ENCODE data around the gene SLC35F1.

The SLC35F1 gene

GRCh38 chr6:118305081-118305480 is 398.0 kb downstream of the SLC35F1 start:
- no peak for DNase-seq (ENCODE audit: low read depth in 2 of 3, low spot score in 1 of 3)

GRCh38 chr6:118306392-118307238 is 399.6 kb downstream of the SLC35F1 start:
- no peak for DNase-seq (ENCODE audit: low read depth in 2 of 3, low spot score in 1 of 3)

GRCh38 chr6:118307581-118307980 is 400.5 kb downstream of the SLC35F1 start:
- no peak for DNase-seq (ENCODE audit: low read depth in 2 of 3, low spot score in 1 of 3)

DNA sequence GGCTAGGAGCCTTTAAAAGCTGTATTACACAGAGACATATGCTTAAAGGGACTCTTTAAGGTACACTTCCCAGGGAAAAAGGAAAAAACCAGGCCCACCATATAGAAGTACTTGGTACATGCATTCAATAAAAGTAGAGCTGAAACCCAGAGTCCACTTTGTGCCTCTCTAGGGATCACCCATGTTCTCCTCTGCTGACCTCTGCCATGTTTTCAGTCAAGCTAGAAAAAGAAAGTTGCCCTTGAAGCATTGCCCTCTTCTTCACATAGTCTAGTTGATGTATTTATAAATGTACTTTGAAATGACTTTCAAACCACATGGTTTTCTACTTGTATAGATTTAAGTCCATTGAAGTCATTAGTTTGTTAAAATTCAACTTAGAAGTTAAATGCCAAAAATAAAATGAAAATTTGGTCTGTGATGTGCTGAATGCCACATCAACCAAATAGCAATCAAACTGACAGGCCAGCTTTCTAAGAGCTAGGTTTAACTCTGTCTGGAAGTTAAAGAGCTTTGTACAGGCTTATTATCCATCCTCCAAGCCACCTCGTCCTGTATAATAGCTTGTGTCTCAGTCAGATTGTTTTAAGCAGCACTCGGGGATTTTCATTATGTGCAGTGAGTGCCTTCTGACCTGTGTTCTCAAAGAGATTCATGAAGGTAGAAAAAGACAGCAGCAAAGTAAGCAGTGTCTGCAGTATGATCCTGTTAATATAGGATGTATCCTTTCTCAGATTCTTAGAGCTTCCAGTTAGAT is 402.5 kb downstream of the SLC35F1 start:
- DNase-seq (ENCODE audit: low read depth in 2 of 3, low spot score in 1 of 3), result no peak

DNA sequence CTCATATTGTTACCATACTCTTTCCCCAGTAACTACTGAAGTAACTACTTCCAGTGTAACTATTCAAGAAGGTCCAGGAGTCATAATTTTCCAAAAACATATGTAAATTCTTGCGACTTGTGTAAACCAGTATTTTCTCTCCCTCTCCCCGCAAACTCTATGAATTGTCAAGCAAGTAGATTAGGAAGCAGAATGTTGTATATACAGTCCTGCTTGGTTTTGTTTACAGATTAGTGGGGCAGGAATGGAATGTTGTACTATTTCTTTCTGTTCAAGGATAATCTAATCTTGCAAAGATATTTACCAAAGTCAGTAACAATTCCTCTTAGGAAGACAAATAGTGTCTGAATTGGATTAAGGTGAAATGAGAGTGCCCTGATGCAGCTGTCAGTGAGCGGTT is 406.1 kb downstream of the SLC35F1 start:
- no peak for DNase-seq (ENCODE audit: low read depth in 2 of 3, low spot score in 1 of 3)

- DNase-seq (ENCODE audit: low read depth in 2 of 3, low spot score in 1 of 3), result no peak
These were observed 406.7 kb downstream of the SLC35F1 start for GRCh38 chr6:118313762-118314161.

DNA sequence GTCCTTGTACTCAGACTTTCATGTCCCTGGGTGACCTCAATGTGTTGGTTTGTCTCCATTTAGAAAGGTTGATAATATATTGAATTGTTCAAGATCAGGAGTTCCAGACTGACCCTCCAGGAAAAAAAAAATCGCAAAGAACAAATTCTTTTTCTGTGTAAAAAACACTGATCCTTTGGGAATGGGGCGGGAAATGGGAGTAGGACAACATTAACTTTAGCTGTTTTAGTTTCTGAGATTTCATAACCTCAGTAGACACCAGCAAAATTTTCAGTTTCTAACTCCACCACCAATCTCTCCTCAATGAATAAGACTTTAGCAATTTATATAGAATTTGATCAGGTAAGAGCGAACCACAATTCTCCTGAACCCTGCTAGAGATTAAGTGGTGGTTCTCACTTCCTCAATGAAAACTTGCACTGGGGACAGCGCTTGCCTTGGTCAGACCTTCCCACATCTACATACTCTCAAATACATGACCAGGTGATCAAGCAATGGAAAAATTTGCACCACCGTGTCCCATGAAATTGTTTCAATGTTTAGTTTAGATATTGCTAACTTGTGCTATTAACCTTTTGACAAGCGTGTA is 409.8 kb downstream of the SLC35F1 start:
- DNase-seq (ENCODE audit: low read depth in 2 of 3, low spot score in 1 of 3), result no peak

GRCh38 chr6:118317581-118318563 is 410.8 kb downstream of the SLC35F1 start:
- DNase-seq (ENCODE audit: low read depth in 2 of 3, low spot score in 1 of 3), result no peak

GRCh38 chr6:118318648-118319047 is 411.6 kb downstream of the SLC35F1 start:
- DNase-seq (ENCODE audit: low read depth in 2 of 3, low spot score in 1 of 3), result no peak

- DNase-seq (ENCODE audit: low read depth in 2 of 3, low spot score in 1 of 3), result no peak
These were observed 412.4 kb downstream of the SLC35F1 start for GRCh38 chr6:118319416-118319815.

DNA sequence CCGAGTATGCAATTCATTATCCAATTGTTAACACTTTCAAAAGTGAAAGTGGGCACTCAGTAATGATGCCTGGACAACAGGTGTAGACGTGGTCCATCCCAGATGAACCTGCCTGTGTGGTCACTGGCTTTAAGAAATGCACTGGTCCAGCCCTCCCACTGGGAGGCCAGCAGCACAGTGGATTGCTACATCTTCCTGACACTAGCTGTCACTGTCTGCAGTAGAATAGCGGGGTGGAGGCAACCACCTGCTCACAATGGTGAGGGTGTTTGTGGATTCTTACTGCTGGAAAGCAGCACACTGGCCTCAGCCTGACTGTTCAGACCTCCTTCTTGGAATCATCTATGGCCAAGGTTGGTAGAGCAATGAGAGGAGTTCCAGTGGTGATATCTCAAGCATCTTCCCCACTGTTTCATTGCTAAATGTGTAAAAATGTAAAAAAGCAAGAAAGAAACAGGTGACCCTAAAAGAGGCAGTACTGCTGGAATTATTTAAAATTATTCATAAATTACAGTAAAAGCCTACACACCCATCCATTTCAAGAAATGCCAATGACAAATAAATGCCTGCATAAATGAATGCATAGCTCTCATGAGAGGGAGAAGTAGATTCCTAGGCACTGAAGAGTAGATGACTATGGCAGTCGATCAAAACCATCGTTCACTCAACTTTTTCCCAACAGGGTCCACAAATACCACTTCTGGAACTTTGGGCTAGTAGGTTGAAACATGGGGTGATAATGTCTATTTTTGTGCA is 413.0 kb downstream of the SLC35F1 start:
- DNase-seq (ENCODE audit: low read depth in 2 of 3, low spot score in 1 of 3), result no peak

GRCh38 chr6:118320652-118321051 is 413.6 kb downstream of the SLC35F1 start:
- DNase-seq (ENCODE audit: low read depth in 2 of 3, low spot score in 1 of 3), result no peak

DNA sequence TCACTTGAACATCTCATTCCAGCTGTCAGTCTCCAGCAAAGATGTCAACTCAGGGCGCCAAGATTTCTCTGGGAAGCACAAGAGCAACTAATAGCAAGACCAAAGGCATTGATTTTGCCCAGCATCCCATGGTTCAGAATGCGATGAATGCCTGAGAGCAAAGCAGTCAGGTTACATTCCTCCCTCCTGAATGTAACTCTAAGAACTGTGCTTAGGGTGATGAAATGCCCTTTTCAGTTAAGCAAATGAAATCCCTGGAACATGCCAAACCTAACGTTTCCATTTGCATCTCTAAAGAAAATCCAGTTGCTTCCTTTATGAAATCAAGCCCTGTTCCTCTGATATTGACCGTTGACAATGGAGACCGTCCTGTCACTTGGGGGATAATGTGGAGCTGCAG is 417.1 kb downstream of the SLC35F1 start:
- DNase-seq (ENCODE audit: low read depth in 2 of 3, low spot score in 1 of 3), result no peak

DNA sequence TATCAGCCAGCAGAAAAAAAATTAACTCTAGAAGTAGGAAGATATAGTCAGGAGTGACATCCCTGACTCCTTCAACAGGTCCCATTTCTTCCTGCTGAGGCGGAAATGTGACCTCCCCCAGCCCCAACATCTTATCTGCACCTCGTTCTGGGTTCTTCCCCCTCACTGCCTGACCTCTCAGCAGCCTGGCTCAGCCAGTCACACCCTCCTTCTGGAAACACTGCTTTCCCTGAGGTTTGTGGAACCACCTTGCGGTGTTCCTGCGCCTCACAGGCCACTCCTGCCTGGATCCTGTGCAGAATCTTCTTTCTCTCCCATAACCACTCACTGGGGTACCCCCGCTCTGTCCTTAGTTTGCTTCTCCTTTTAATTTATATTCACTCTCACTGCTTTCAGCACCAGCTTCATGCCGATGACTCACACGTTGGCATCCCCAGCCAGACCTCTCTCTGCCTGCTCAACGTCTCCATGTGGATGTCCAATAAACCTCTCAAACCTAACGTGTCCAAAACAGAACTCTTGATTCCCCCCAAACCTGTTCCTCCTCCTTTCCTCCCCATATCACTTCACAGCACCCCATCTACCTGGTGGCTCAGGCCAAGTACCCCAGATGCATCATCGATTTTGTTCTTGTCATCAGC is 418.3 kb downstream of the SLC35F1 start:
- DNase-seq (ENCODE audit: low read depth in 2 of 3, low spot score in 1 of 3), result no peak

DNA sequence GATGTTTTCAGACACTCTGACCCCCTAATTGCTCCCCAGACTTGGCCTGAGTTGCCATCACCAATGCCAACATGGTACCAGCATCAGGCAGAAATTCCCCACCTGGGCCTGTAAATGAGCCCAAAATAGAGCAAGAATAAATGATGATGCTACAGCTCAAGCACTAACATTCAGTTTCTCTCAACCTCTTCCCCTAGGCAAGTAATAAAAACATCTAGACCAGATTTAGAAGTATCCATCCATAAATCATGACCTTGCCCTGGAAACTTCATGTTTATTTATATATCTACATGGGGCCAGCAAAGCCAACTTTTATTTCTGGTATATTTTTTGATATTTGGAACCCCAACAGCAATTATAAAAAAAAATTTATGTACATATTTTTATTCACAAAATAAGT is 419.6 kb downstream of the SLC35F1 start:
- DNase-seq (ENCODE audit: low read depth in 2 of 3, low spot score in 1 of 3), result no peak

DNA sequence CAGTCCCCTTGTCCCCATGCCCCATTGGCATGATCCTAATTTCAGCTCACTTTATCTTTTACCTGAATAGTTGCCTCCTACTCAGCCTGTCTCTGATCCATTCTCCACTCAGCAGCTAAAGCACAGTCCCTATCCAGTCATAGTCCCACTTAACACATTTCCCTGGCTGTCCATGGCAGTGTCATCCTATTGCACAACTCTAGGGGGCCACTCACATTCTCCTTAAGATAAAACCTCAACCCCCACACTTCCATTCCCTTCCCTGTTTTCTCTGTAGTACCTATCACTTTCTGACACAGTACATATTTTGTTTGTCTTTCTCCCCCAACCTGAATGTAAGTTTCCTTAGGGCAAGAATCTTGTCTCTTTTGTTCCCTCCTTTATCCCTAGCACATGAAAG is 420.2 kb downstream of the SLC35F1 start:
- no peak for DNase-seq (ENCODE audit: low read depth in 2 of 3, low spot score in 1 of 3)

- DNase-seq (ENCODE audit: low read depth in 2 of 3, low spot score in 1 of 3), result no peak
These were observed 426.7 kb downstream of the SLC35F1 start for GRCh38 chr6:118333772-118334171.

GRCh38 chr6:118334634-118335033 is 427.6 kb downstream of the SLC35F1 start:
- DNase-seq (ENCODE audit: low read depth in 2 of 3, low spot score in 1 of 3), result no peak

DNA sequence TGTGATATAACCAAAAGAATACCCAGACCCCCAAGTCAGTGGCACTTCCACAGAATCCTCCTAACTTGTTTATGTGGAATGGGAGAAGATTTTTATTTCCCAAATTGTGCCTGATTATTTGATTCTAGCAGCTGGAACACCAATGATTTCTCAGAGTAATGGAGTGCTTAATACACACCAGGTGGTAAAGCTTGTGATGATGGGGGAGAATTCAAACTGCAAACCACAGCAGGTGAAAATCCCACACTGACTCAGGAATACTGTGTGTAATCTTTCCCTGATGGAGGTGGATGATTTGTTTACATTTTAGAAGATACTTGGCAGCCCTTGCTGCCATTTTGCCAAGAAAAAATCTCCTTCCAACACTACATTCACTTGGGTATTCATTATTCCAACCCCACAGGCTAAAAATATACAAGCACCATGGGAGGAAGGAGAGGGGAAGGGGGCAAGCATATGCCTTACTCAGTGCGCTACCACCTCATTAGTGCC is 428.3 kb downstream of the SLC35F1 start:
- no peak for DNase-seq (ENCODE audit: low read depth in 2 of 3, low spot score in 1 of 3)
